Measurements from ENCODE around the gene NCAPG. TPM values are rescaled to one million over a fixed set of nuclear protein-coding genes. Genes with fewer than 3 reads are reported as not detected.

Gene NCAPG
- total and polyA plus RNA-seq, 9 donors = 11.4 to 19.7 (median 15.4) TPM

Other genes starting within 250 kb of the NCAPG start
- gene LAP3, start 233.8 kb upstream of the NCAPG start, total RNA-seq = 47.7 TPM
- gene LAP3, start 233.8 kb upstream of the NCAPG start, polyA plus RNA-seq (ENCODE audit: insufficient read depth in 1 of 8, insufficient read length in 8 of 8, low replicate concordance in 1 of 8) = 10 to 100 TPM; 45.2 to 57.5 (median 47.7) TPM
- gene MED28, start 196.3 kb upstream of the NCAPG start, total RNA-seq = 15.5 TPM
- gene MED28, start 196.3 kb upstream of the NCAPG start, polyA plus RNA-seq (ENCODE audit: insufficient read depth in 1 of 8, insufficient read length in 8 of 8, low replicate concordance in 1 of 8) = 10 to 100 TPM; 22.8 to 33.1 (median 28.1) TPM
- gene FAM184B, start 29.4 kb upstream of the NCAPG start, total RNA-seq = 5.1 TPM
- 1 to 10 TPM; 1.1 to 6.4 (median 3.6) TPM for gene FAM184B, start 29.4 kb upstream of the NCAPG start, polyA plus RNA-seq (ENCODE audit: insufficient read depth in 1 of 8, insufficient read length in 8 of 8, low replicate concordance in 1 of 8)
- gene DCAF16, start 222 bp upstream of the NCAPG start, total RNA-seq = 32.5 TPM
- 10 to 100 TPM; 18.1 to 41.0 (median 25.2) TPM for gene DCAF16, start 222 bp upstream of the NCAPG start, polyA plus RNA-seq (ENCODE audit: insufficient read depth in 1 of 8, insufficient read length in 8 of 8, low replicate concordance in 1 of 8)
- gene LCORL, start 210.8 kb downstream of the NCAPG start, total RNA-seq = 16.4 TPM
- 10 to 100 TPM in 4 of 8 donors, 1 to 10 TPM in 4; 9.4 to 12.3 (median 10.2) TPM for gene LCORL, start 210.8 kb downstream of the NCAPG start, polyA plus RNA-seq (ENCODE audit: insufficient read depth in 1 of 8, insufficient read length in 8 of 8, low replicate concordance in 1 of 8)